ENCODE measurements around the gene DNAJC2. TPM values are rescaled to one million over a fixed set of nuclear protein-coding genes. Genes with fewer than 3 reads are reported as not detected.

DNAJC2 gene, protein sequence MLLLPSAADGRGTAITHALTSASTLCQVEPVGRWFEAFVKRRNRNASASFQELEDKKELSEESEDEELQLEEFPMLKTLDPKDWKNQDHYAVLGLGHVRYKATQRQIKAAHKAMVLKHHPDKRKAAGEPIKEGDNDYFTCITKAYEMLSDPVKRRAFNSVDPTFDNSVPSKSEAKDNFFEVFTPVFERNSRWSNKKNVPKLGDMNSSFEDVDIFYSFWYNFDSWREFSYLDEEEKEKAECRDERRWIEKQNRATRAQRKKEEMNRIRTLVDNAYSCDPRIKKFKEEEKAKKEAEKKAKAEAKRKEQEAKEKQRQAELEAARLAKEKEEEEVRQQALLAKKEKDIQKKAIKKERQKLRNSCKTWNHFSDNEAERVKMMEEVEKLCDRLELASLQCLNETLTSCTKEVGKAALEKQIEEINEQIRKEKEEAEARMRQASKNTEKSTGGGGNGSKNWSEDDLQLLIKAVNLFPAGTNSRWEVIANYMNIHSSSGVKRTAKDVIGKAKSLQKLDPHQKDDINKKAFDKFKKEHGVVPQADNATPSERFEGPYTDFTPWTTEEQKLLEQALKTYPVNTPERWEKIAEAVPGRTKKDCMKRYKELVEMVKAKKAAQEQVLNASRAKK
- 13.9 and 16.6 TPM in 2 replicates for total RNA-seq

DNA sequence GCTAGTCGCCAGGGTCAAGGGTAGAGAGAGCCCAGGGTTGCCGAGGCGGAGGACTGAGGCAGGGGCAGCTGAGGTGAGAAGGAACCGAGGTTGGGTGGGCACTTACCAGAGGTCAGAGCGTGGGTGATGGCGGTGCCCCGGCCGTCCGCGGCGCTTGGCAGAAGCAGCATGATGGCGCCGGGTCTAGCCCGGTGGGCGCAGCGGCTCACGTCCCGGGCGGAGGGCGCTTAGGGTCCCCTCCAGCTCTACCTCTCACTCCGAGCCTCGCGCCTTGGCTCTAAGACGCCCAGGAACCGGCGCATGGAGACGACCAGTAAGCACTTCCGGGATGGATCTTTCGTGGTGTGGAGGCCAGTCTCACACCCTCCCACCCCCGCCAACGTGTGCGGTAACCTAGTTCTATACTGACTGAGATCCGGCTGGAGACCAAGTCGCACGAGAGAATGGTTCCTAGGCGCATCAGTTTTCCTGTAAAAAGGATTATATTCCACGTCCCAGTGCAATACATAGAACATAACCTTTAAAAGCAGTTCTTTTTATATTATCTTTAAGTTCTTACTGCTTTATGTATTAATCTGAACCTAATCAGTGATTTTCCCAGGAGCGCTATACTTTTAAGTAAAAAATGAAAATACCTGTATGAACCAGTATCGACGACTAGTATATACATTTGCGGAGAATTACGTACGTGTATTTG, at the start of gene DNAJC2:
Gene DNAJC2, minus strand, starts transcription at position 315 of the 697 bp plus-strand sequence. Its CDS starts 145 bp downstream, at position 170.

DNA sequence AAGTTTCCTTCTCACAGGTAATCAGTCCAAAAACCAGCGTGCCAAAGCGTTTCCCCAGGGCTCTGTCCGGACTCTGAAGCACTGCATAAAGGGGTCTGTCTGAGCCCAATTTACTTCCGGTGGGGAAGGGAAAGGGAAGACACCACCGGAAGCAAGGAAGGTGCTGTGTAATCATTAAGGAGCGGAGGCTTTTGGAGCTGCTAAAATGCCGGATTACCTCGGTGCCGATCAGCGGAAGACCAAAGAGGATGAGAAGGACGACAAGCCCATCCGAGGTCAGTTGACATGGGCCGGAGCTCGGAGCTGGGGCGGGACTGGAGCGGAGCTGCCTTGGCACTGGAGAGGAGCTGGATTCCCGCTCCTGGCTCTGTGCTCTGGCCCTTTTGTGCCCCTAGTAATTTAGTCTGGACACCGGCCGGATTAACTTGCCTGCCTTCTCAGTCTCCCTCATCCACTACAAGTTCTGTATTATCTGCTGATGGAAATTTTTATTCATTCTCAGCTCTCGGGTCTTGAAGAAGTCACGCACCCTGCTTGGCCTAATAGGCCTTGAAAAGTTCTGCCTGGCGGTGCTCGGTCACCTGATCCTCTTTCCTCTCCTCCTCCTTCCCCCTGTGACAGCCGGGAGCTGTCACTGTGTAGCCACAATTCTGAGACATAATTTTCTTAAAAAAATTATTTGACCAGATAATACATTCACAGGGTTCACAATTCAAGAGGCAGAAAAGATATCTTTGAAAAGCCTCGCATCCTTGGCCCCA, 3.1 kb upstream of the DNAJC2 start, which contains the start of gene PSMC2:
Gene PSMC2, plus strand, starts transcription at position 137 of the 761 bp plus-strand sequence. Its CDS starts 69 bp downstream, at position 206.

DNA sequence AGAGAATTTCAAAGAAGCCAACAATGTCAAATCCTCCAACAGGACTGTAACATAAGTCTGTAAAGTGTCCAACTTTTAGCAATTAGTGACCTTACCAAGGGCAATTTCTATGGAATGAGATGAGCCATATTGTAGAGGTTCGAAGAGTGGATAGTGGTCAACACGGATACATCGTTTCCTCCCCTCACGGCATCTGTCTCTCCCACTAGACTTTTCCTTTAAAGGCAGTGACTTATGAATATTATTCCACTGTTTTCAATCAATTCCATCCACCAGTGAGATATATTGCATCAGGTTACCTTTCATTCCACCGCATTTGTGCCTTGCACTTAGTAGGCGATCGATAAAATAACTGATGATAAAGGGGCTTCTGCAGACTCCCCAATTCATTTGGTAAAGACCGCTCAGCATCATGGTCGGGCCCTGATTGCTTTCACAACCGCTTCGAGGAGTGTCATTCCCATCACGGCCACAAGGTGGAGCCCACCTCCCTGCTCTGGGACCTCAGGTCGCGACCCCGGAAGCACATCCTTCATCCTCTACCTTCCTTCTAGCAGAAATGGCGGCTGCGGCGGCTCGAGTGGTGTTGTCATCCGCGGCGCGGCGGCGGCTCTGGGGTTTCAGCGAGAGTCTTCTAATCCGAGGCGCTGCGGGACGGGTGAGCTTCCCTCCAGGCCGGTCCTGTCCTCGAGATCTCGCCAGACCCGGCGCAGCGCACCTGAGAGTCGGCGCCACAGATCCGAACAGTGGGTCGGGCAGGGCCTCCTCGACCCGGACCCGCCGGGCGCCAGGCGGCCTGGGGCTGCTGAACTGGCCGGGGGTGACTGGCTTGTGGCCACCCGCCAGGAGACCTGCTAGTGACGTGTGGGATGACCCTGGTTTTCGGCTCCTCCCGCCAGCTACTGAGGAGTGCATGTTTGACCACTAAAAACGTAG, 47.4 kb downstream of the DNAJC2 start, which contains the start of gene PMPCB:
Gene PMPCB, plus strand, starts transcription at position 535 of the 936 bp plus-strand sequence. Its CDS starts 25 bp downstream, at position 560.

Other genes starting within 250 kb of the DNAJC2 start
- gene NAPEPLD, start 195.7 kb downstream of the DNAJC2 start, total RNA-seq = 4.0 and 5.8 TPM in 2 replicates
- gene PMPCB, start 47.3 kb downstream of the DNAJC2 start, total RNA-seq = 42.9 and 48.8 TPM in 2 replicates
- 116 and 182 TPM in 2 replicates for gene PSMC2, start 2.9 kb upstream of the DNAJC2 start, total RNA-seq
- gene SLC26A5, start 101.4 kb upstream of the DNAJC2 start, total RNA-seq = not detected in 2 replicates